HG02623 (cell line): ENCODE measurements around the gene PLSCR4.
"Not testable (repeated sequence)": the region's sequence is repeated elsewhere in the genome, so short reads cannot be mapped to it uniquely, and the experiment has no call there.

Experiments used
- ATAC-seq: cut with Tn5 transposase; IDR thresholded peaks from one replicate; pipeline ENCODE4 v1.9.1; 2021; ENCODE audit warnings: moderate library complexity; ENCODE audit not compliant: unreplicated experiment

Gene PLSCR4

GRCh38 chr3:146250449-146251382, at the start of gene PLSCR4:
PLSCR4 (minus strand) TSS chr3:146251105; CDS start chr3:146222071, 29,034 bp downstream.
- peak; percentile 55 for ATAC-seq

- not testable (repeated sequence) for ATAC-seq
These were observed 42.5 kb upstream of the PLSCR4 start for GRCh38 chr3:146293401-146293800.

GRCh38 chr3:146283781-146284445, 33.0 kb upstream of the PLSCR4 start:
- no peak for ATAC-seq

- no peak for ATAC-seq
These were observed 30.0 kb upstream of the PLSCR4 start for GRCh38 chr3:146280864-146281263.

- no peak for ATAC-seq
These were observed 29.0 kb upstream of the PLSCR4 start for GRCh38 chr3:146279951-146280350.

GRCh38 chr3:146279013-146279412, 28.1 kb upstream of the PLSCR4 start:
- ATAC-seq, result no peak

GRCh38 chr3:146277953-146278631, 27.2 kb upstream of the PLSCR4 start:
- no peak for ATAC-seq

- ATAC-seq, result no peak
These were observed 24.6 kb upstream of the PLSCR4 start for GRCh38 chr3:146275476-146275875.

GRCh38 chr3:146274833-146275232, 23.9 kb upstream of the PLSCR4 start:
- no peak for ATAC-seq

GRCh38 chr3:146273721-146274407, 23.0 kb upstream of the PLSCR4 start:
- no peak for ATAC-seq

- no peak for ATAC-seq
These were observed 20.3 kb upstream of the PLSCR4 start for GRCh38 chr3:146271180-146271579.

- no peak for ATAC-seq
These were observed 18.4 kb upstream of the PLSCR4 start for GRCh38 chr3:146269271-146269670.

- ATAC-seq, result no peak
These were observed 17.8 kb upstream of the PLSCR4 start for GRCh38 chr3:146268535-146269219.

- no peak for ATAC-seq
These were observed 14.8 kb upstream of the PLSCR4 start for GRCh38 chr3:146265720-146266119.

- ATAC-seq, result no peak
These were observed 11.6 kb upstream of the PLSCR4 start for GRCh38 chr3:146262371-146263110.

- no peak for ATAC-seq
These were observed 9.1 kb upstream of the PLSCR4 start for GRCh38 chr3:146259880-146260589.

- no peak for ATAC-seq
These were observed 6.1 kb upstream of the PLSCR4 start for GRCh38 chr3:146256851-146257486.

- not testable (repeated sequence) for ATAC-seq
These were observed 1.5 kb upstream of the PLSCR4 start for GRCh38 chr3:146252445-146252844.
